Activated CD4-positive, alpha-beta T cell treated with anti-CD3 and anti-CD28 coated beads for 36 hours (primary cell): ENCODE results near the gene CHML. TPM values are rescaled to one million over a fixed set of nuclear protein-coding genes. Genes with fewer than 3 reads are reported as not detected.

Experiments used
- ATAC-seq: fragments of 200-7000 bp; cut with Tn5 transposase; one replicate; pipeline ENCODE4 v1.10.0; 2021; ENCODE audit warnings: mild to moderate bottlenecking, moderate library complexity
- CTCF ChIA-PET: fragments of 350-600 bp; sonication (Branson Sonifier 250); formaldehyde crosslinking; loops from one replicate; lab custom pipeline; 2021; ENCODE audit warnings: antibody characterized with exemption; lab: Charles Lee
- POLR2A ChIA-PET: fragments of 350-600 bp; sonication (Branson Sonifier 250); formaldehyde crosslinking; loops from one replicate; lab custom pipeline; 2021; ENCODE audit warnings: antibody characterized with exemption, inconsistent platforms; lab: Charles Lee
- DNase-seq: peaks from one replicate; pipeline ENCODE4 v3.0.0-alpha.2; 2020
- H3K27ac Mint-ChIP-seq: one replicate; pipeline ENCODE4 v1.8.0; 2021; ENCODE audit warnings: mixed read lengths
- H3K27me3 Mint-ChIP-seq: one replicate; pipeline ENCODE4 v1.8.0; 2021; ENCODE audit warnings: mixed read lengths
- H3K36me3 Mint-ChIP-seq: one replicate; pipeline ENCODE4 v1.8.0; 2021; ENCODE audit warnings: low read depth, mixed read lengths
- H3K4me1 Mint-ChIP-seq: one replicate; pipeline ENCODE4 v1.8.0; 2021; ENCODE audit warnings: mixed read lengths
- H3K4me3 Mint-ChIP-seq: one replicate; pipeline ENCODE4 v1.8.0; 2021; ENCODE audit warnings: mild to moderate bottlenecking, moderate library complexity, mixed read lengths
- H3K9me3 Mint-ChIP-seq: one replicate; pipeline ENCODE4 v1.8.0; 2021; ENCODE audit warnings: low read depth, mixed read lengths
- intact Hi-C, 2 experiments: fragments of 100-400 bp; cut with DNase I in 1 of 2; cut with micrococcal nuclease in 1 of 2; formaldehyde crosslinking; loops; one replicate each; pipeline versions ENCODE4 v1.14.2 to v1.15.1; 2022 to 2024; cut with DNase I, micrococcal nuclease
- total RNA-seq, 2 experiments: library from RNA; stranded (reverse); gene quantifications; one replicate each; pipeline ENCODE4 v1.2.3, GENCODE V29; 2021

CHML gene
- total RNA-seq, 2 experiments from 2014 or later: 13.4 to 16.5 TPM

GRCh38 chr1:241637046-241637590 is 3.1 kb downstream of the CHML start:
- no peak overlapping the region for H3K27ac Mint-ChIP-seq
- intact Hi-C loops: no loop called here
- peaks cover 2% of the 10 kb centered on the region for H3K9me3 Mint-ChIP-seq
- CTCF ChIA-PET: interaction anchor here (0.8 to 1.3 kb wide), 2 partner anchors 9 to 15 kb away, joined by 4 read pairs; no protein-coding TSS in a partner anchor
- peaks cover 49% of the 10 kb centered on the region for H3K4me1 Mint-ChIP-seq
- peak overlapping the region; percentile 77 for H3K4me3 Mint-ChIP-seq
- DNase-seq (no peak), ATAC-seq (no peak)
- POLR2A ChIA-PET: interaction anchor here (0.6 to 0.7 kb wide), 2 partner anchors 117 to 214 kb away, joined by 6 to 16 read pairs; partner anchors contain the start of gene FH
- no peaks in the 10 kb centered on the region for H3K27me3 Mint-ChIP-seq
- H3K36me3 Mint-ChIP-seq: peaks cover 37% of the 10 kb centered on the region

GRCh38 chr1:241636291-241636690 is 3.9 kb downstream of the CHML start:
- intact Hi-C loops: no loop called here
- DNase-seq (no peak), ATAC-seq (no peak)
- POLR2A ChIA-PET: no interaction called here
- no peaks in the 10 kb centered on the region for H3K27me3 Mint-ChIP-seq
- H3K4me1 Mint-ChIP-seq: peaks cover 56% of the 10 kb centered on the region
- no peak overlapping the region for H3K4me3 Mint-ChIP-seq
- no peak overlapping the region for H3K27ac Mint-ChIP-seq
- H3K36me3 Mint-ChIP-seq: peaks cover 44% of the 10 kb centered on the region
- no peaks in the 10 kb centered on the region for H3K9me3 Mint-ChIP-seq
- CTCF ChIA-PET: interaction anchor here (0.9 to 1.9 kb wide), 2 partner anchors 10 to 17 kb away, joined by 3 to 12 read pairs; no protein-coding TSS in a partner anchor

DNA sequence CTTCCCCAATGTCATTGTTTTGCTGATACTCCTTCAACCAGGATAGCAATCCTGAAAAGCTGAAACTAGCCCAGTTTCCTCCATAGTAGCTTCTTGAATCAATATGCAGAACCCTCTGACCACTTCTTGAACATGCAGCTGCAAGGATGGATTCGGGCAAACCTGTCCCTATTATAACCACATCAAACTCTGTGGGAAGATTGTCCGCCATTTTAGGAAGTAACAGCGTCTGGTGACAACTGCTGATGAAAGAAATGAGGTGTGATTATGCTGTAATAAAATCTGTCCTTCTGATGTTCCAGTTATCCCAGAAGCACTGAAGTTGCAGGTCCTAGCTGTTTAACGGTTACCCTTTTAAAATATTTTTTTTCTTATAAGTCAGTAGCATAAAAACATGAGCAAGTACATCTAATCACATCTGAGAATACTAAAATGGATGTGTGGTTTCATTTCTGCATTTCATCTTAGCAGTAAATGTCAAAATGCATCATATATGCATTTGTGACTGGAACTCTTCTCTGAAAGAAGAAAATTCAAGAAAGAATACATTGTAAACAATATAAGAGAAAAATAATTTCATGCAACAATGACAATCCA is 4.5 kb downstream of the CHML start:
- intact Hi-C loops: no loop called here
- H3K27me3 Mint-ChIP-seq: no peaks in the 10 kb centered on the region
- no peak for DNase-seq
- CTCF ChIA-PET: interaction anchor here (0.9 to 1.9 kb wide), 2 partner anchors 9 to 17 kb away, joined by 3 to 12 read pairs; no protein-coding TSS in a partner anchor
- no peak for ATAC-seq
- H3K9me3 Mint-ChIP-seq: no peaks in the 10 kb centered on the region
- peaks cover 50% of the 10 kb centered on the region for H3K4me1 Mint-ChIP-seq
- H3K36me3 Mint-ChIP-seq: peaks cover 44% of the 10 kb centered on the region
- POLR2A ChIA-PET: no interaction called here
- H3K27ac Mint-ChIP-seq: no peak overlapping the region
- H3K4me3 Mint-ChIP-seq: no peak overlapping the region

- intact Hi-C loops: no loop called here
- DNase-seq (no peak), ATAC-seq (no peak)
- ChIA-PET CTCF (interaction anchor here (0.7 to 1.4 kb wide), 3 partner anchors 12 to 120 kb away, joined by 3 read pairs; partner anchors contain the start of gene KMO), POLR2A (no interaction called here)
- H3K4me3 Mint-ChIP-seq: no peak overlapping the region
- H3K36me3 Mint-ChIP-seq: peaks cover 42% of the 10 kb centered on the region
- no peaks in the 10 kb centered on the region for H3K9me3 Mint-ChIP-seq
- peaks cover 45% of the 10 kb centered on the region for H3K4me1 Mint-ChIP-seq
- no peaks in the 10 kb centered on the region for H3K27me3 Mint-ChIP-seq
- no peak overlapping the region for H3K27ac Mint-ChIP-seq
Observed at GRCh38 chr1:241632987-241633386, 7.2 kb downstream of the CHML start.

DNA sequence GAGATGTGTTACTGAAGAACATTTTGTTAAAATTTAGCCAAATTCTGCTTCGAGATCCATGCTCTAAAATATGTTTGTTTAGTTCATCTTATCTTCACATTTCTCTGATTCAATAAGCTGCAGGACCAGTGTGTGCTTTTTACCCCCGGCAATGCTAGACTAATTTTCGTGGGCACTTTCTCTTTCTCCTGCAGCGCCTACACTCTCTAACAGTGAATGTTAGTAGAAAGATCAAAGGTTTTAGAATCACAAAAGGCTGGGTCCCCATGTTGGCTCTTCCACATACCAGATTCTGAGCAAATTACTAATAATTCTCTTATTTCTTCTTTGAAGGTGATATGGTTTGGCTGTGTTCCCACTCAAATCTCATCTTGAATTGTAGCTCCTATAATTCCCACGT is 8.5 kb downstream of the CHML start:
- DNase-seq: no peak
- CTCF ChIA-PET: no interaction called here

GRCh38 chr1:241630899-241631298 is 9.3 kb downstream of the CHML start:
- no peaks in the 10 kb centered on the region for H3K27me3 Mint-ChIP-seq
- POLR2A ChIA-PET: no interaction called here
- CTCF ChIA-PET: no interaction called here
- DNase-seq (no peak), ATAC-seq (no peak)
- no peaks in the 10 kb centered on the region for H3K9me3 Mint-ChIP-seq
- H3K4me3 Mint-ChIP-seq: no peak overlapping the region
- H3K27ac Mint-ChIP-seq: no peak overlapping the region
- peaks cover 28% of the 10 kb centered on the region for H3K36me3 Mint-ChIP-seq
- intact Hi-C loops: no loop called here
- peaks cover 34% of the 10 kb centered on the region for H3K4me1 Mint-ChIP-seq

More for the DNA sequence above, 8.5 kb downstream of the CHML start:
- POLR2A ChIA-PET: no interaction called here
- peaks cover 38% of the 10 kb centered on the region for H3K4me1 Mint-ChIP-seq
- H3K36me3 Mint-ChIP-seq: peaks cover 31% of the 10 kb centered on the region
- H3K27me3 Mint-ChIP-seq: no peaks in the 10 kb centered on the region
- no peak overlapping the region for H3K27ac Mint-ChIP-seq
- intact Hi-C loops: no loop called here
- H3K9me3 Mint-ChIP-seq: no peaks in the 10 kb centered on the region
- ATAC-seq: no peak
- H3K4me3 Mint-ChIP-seq: peak overlapping the region; percentile 18

GRCh38 chr1:241630476-241630875 is 9.7 kb downstream of the CHML start:
- H3K27ac Mint-ChIP-seq: no peak overlapping the region
- H3K9me3 Mint-ChIP-seq: no peaks in the 10 kb centered on the region
- no peak for ATAC-seq
- peaks cover 26% of the 10 kb centered on the region for H3K36me3 Mint-ChIP-seq
- peaks cover 32% of the 10 kb centered on the region for H3K4me1 Mint-ChIP-seq
- H3K27me3 Mint-ChIP-seq: no peaks in the 10 kb centered on the region
- no peak for DNase-seq
- no peak overlapping the region for H3K4me3 Mint-ChIP-seq
- POLR2A ChIA-PET: no interaction called here
- CTCF ChIA-PET: interaction anchor here (0.7 to 2.1 kb wide), 5 partner anchors 8 to 100 kb away, joined by 3 to 7 read pairs (median 4); no protein-coding TSS in a partner anchor
- intact Hi-C loops: no loop called here

GRCh38 chr1:241630005-241630404 is 10.2 kb downstream of the CHML start:
- intact Hi-C loops: no loop called here
- DNase-seq: no peak
- POLR2A ChIA-PET: no interaction called here
- ATAC-seq: no peak
- CTCF ChIA-PET: interaction anchor here (0.7 to 2.1 kb wide), 5 partner anchors 8 to 100 kb away, joined by 3 to 7 read pairs (median 4); no protein-coding TSS in a partner anchor
- H3K9me3 Mint-ChIP-seq: no peaks in the 10 kb centered on the region
- H3K36me3 Mint-ChIP-seq: peaks cover 21% of the 10 kb centered on the region
- H3K4me3 Mint-ChIP-seq: no peak overlapping the region
- H3K27ac Mint-ChIP-seq: no peak overlapping the region
- peaks cover 27% of the 10 kb centered on the region for H3K4me1 Mint-ChIP-seq
- no peaks in the 10 kb centered on the region for H3K27me3 Mint-ChIP-seq

DNA sequence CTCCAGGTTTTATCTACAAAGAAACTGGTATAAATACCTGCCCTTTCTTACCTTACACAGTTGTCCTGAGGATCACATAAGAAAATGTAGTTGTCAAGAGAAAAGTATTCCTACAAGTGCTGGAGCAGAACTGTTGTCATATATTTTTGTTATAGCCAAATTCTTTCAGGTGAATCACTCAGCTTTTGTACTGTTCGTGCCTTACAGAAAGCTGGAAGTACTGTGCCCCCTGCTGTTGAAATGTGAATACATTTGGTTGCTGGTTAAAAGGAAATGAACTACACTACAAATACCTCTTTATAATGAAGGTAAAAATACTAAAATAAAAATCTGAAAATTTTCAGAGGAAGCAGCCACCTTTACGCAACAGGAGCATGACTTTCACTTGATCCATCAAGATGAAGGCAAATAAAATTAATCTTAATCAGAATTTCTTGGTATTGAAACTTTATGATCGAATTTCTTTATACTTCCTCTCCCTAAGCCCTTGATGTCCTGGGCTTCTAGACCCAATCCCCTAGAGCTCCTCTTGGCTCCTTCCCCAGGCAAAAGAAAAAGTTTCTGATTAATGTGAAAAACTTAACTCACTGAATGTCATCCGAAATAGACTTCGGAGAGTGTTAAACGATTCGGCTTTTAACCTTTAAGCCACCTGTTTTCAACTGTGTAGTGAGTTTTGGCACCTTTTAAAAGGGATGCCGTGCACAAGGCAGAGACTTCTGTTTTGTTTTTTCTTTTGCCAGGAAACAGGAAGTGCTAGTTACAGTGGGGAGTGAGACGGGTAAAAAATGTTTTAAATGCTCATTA is 12.5 kb downstream of the CHML start:
- Mint-ChIP-seq H3K9me3 (no peaks in the 10 kb centered on the region), H3K4me3 (peak overlapping the region; percentile 1), H3K4me1 (peaks cover 22% of the 10 kb centered on the region), H3K27ac (peak overlapping the region; percentile 44), H3K27me3 (no peaks in the 10 kb centered on the region), H3K36me3 (peaks cover 10% of the 10 kb centered on the region)
- peak; percentile 89 for ATAC-seq
- CTCF ChIA-PET: interaction anchor here (0.6 to 2.7 kb wide), 18 partner anchors 8 to 221 kb away, joined by 3 to 34 read pairs (median 4); partner anchors contain the start of genes CHML, FH, KMO and OPN3
- peak; percentile 58 for DNase-seq
- intact Hi-C loops: loop anchor here (1.0 kb wide), 2 partner anchors 16 to 96 kb away; no protein-coding TSS in a partner anchor
- POLR2A ChIA-PET: no interaction called here

DNA sequence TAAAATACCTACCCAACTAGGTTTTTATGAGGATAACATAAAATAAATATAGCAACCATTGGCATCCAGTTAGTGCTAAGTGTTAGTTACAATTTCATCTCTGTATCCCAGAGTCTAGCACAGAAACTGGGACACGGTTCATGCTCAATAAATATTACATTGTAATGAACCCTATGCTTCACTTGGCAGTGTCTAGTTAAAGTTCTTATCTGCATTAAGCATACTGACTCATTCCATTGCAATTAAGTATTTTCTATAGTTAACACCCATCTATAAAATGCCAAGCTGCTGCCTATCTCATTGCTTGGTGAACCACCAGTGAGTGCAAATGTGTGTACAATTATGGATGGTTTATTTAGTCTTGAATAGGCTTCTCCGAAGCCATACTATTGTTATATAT is 15.2 kb downstream of the CHML start:
- intact Hi-C loops: no loop called here
- POLR2A ChIA-PET: no interaction called here
- H3K27ac Mint-ChIP-seq: no peak overlapping the region

GRCh38 chr1:241622669-241623068 is 17.5 kb downstream of the CHML start:
- Mint-ChIP-seq H3K9me3 (no peaks in the 10 kb centered on the region), H3K4me1 (peaks cover 6% of the 10 kb centered on the region), H3K27me3 (no peaks in the 10 kb centered on the region), H3K36me3 (peaks cover 4% of the 10 kb centered on the region), H3K27ac (no peak overlapping the region), H3K4me3 (no peak overlapping the region)
- ATAC-seq: no peak
- ChIA-PET POLR2A (no interaction called here), CTCF (interaction anchor here (0.8 to 4.7 kb wide), 3 partner anchors 11 to 28 kb away, joined by 3 to 29 read pairs (median 5); partner anchors contain the start of genes CHML and OPN3)
- no peak for DNase-seq
- intact Hi-C loops: no loop called here

More for the DNA sequence above, 15.2 kb downstream of the CHML start:
- peaks cover 4% of the 10 kb centered on the region for H3K36me3 Mint-ChIP-seq
- no peaks in the 10 kb centered on the region for H3K27me3 Mint-ChIP-seq
- H3K4me1 Mint-ChIP-seq: peaks cover 11% of the 10 kb centered on the region
- H3K4me3 Mint-ChIP-seq: no peak overlapping the region
- CTCF ChIA-PET: interaction anchor here (0.6 to 1.0 kb wide), 2 partner anchors 106 to 894 kb away, joined by 3 read pairs; partner anchors contain the start of gene FH
- DNase-seq (no peak), ATAC-seq (no peak)
- H3K9me3 Mint-ChIP-seq: no peaks in the 10 kb centered on the region
